Measurements from ENCODE around the gene PROSER2.

DNA sequence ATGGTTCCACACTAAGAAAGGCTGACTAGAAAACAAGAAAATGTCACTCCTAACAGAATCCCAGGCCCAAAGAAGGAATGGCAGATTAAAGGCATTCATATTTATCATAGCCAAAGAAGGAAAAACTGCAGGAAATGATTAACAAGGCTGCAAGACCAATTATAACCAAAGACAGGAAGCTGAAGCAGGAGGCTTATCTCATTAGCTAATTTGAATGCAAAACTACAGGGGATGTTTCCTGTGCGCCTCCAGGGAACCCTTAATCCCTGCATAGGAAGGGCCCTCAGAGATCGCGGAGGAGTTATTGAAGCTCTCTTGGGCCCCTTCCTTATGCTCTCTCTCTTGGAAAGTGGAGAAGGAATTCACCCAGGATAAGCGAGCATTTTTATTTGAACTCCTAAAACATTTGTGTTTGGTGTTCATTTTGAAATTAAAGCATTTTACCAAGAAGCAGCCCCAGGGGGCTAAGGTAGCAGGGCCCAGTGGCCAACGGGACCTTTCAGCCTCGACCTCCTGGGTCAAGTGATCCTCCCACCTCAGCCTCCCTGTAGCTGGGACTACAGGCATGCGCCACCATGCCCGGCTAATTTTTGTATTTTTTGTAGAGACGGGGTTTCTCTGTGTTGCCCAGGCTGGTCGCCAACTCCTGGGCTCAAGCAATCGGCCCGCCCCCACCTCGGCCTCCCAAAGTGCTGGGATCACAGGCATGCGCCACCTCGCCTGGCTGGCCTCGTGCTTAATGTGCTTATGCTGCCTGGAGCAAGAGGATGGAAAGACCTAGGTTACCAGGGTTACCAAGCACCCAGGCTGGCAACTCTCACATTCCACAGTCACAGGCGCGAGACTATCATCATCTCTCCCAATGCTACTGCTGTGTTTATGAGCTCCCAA is 24.1 kb upstream of the PROSER2 start:
- no peak for TF ChIP-seq POLR2A (IDR thresholded peaks at IDR 0.05; ENCODE audit: low read depth)
- TF ChIP-seq EP300 (IDR thresholded peaks at IDR 0.05): no peak
- no peak for TF ChIP-seq POLR2AphosphoS5 (IDR thresholded peaks at IDR 0.05)

Data from esophagus muscularis mucosa (tissue), 3 donors.